ENCODE measurements around the gene PRIM2. TPM values are rescaled to one million over a fixed set of nuclear protein-coding genes. Genes with fewer than 3 reads are reported as not detected.
"Not testable (repeated sequence)": the region's sequence is repeated elsewhere in the genome, so short reads cannot be mapped to it uniquely, and the experiment has no call there.

The PRIM2 gene
- total and polyA plus RNA-seq, 2 of the 4 experiments (the other 2 are of a cell fraction), result 11.8 to 37.5 TPM

DNA sequence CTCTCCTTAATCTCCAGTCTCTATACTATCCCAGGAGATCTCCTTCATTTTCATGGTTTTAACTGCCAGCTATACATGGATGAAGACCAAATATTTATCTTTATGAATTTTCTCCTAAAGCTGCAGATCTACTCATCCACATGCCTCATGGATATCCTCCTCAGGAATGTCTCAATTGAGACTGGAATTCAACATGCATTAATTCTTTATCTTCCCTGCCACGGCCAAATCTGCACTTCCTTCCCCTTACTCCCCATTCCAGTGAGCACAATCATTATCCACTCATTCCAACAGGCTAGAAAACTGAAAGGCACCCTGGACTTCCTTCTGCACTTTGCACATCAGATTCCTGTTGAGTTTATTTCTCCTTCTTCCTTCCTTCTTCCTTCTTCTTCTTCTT is 379.0 kb downstream of the PRIM2 start:
- H4K91ac ChIP-seq (ENCODE audit: insufficient read depth, low read depth, low read length); H3K18ac ChIP-seq (ENCODE audit: low read depth, low read length); POLR2A ChIA-PET (ENCODE audit: unreplicated experiment); BruUV-seq (replicated peaks); H3K56ac ChIP-seq (ENCODE audit: extremely low read depth, insufficient read depth, low read length); H4K20me1 ChIP-seq (ENCODE audit: insufficient read depth, low read length); H2AFZ ChIP-seq (replicated peaks; ENCODE audit: low read length, poor library complexity); H3K14ac ChIP-seq (replicated peaks; ENCODE audit: low read depth, low read length); H2AK9ac ChIP-seq (replicated peaks; ENCODE audit: low read depth, low read length, poor library complexity); H3K9me3 ChIP-seq (ENCODE audit: control insufficient read depth, insufficient read depth, low read length); H3K23ac ChIP-seq (ENCODE audit: low read depth, low read length); H3K4me1 ChIP-seq (ENCODE audit: control insufficient read depth, insufficient read depth, low read length); in situ Hi-C loops (cut with MboI; ENCODE audit: low sequenced_read_pairs); H2BK15ac ChIP-seq (ENCODE audit: low read depth, low read length); H3K27ac ChIP-seq (ENCODE audit: insufficient read depth, low read length); H4K5ac ChIP-seq (ENCODE audit: low read depth, low read length); ATAC-seq (ENCODE audit: low read depth); H3K36me3 ChIP-seq (ENCODE audit: control insufficient read depth, insufficient read depth, low read length); H4K8ac ChIP-seq (ENCODE audit: low read depth in 2 of 2, low read length in 2 of 2); H2BK120ac ChIP-seq (ENCODE audit: low read depth, low read length); H3K4ac ChIP-seq (ENCODE audit: low read depth, low read length); H2AK5ac ChIP-seq (ENCODE audit: low read depth, low read length); H3K4me3 ChIP-seq (ENCODE audit: insufficient read depth, low read depth, low read length); dilution Hi-C loops (cut with HindIII; ENCODE audit: low sequenced_read_pairs, unreplicated experiment); DNase-seq; intact Hi-C loops (cut with micrococcal nuclease); H3K9me1 ChIP-seq (ENCODE audit: insufficient read depth, low read length); H3K4me2 ChIP-seq (ENCODE audit: low read depth, low read length); H2BK5ac ChIP-seq (ENCODE audit: low read depth, low read length, poor library complexity, severe bottlenecking); H3K9ac ChIP-seq (ENCODE audit: low read depth, low read length); CTCF ChIA-PET; H3K27me3 ChIP-seq (ENCODE audit: control insufficient read depth, insufficient read depth, low read length); H3K79me1 ChIP-seq (ENCODE audit: low read depth in 1 of 2, low read length in 2 of 2); H2BK20ac ChIP-seq (ENCODE audit: low read depth, low read length): not testable (repeated sequence)
- no CpG with 5 or more reads among the region's 1 CpG for WGBS, 2 experiments (ENCODE audit: extremely low coverage in 2 of 2, insufficient read length in 1 of 2)

Small RNAs within 50 kb of the gene (microRNA-seq; reads per million reads assigned to microRNA genes)
- gene MIR548U (ENCODE audit: insufficient read depth in 1 of 2, insufficient read length in 1 of 2, unreplicated experiment in 1 of 2), result 0 to 0.37 reads per million in 2 experiments

Small RNAs within 50 kb of the gene (small RNA-seq; reads per million reads assigned to genes)
- gene MIR548U, result 0 to 1.4 (median 0) reads per million in 5 experiments

Other genes starting within 250 kb of the PRIM2 start
- gene ZNF451, start 227.4 kb upstream of the PRIM2 start, total RNA-seq (2012; rRNA removed), result 48.6 and 63.0 TPM in 2 replicates
- gene ZNF451, start 227.4 kb upstream of the PRIM2 start, polyA plus RNA-seq (2012; rRNA removed), result 8.0 and 10.0 TPM in 2 replicates
- 10.0 and 19.2 TPM in 2 replicates for gene BAG2, start 145.3 kb upstream of the PRIM2 start, total RNA-seq (2012; rRNA removed)
- gene BAG2, start 145.3 kb upstream of the PRIM2 start, polyA plus RNA-seq (2012; rRNA removed), result 6.7 and 8.1 TPM in 2 replicates
- 13.3 and 28.9 TPM in 2 replicates for gene RAB23, start 95.3 kb upstream of the PRIM2 start, total RNA-seq (2012; rRNA removed)
- gene RAB23, start 95.3 kb upstream of the PRIM2 start, polyA plus RNA-seq (2012; rRNA removed), result 7.8 and 10.8 TPM in 2 replicates

Data from IMR-90 (cell line).